GM12892 (cell line): ENCODE data around the gene SHISA7.

ENCODE experiments used
- POLR2A ChIP-seq: IDR thresholded peaks from 2 replicates; pipeline ENCODE4 v1.6.1; 2011; ENCODE audit warnings: low read depth, low read length, control low read depth
- POLR2AphosphoS5 ChIP-seq: IDR thresholded peaks from 2 replicates; pipeline ENCODE4 v1.6.1; 2011; ENCODE audit warnings: low read depth, low read length, control low read depth

DNA sequence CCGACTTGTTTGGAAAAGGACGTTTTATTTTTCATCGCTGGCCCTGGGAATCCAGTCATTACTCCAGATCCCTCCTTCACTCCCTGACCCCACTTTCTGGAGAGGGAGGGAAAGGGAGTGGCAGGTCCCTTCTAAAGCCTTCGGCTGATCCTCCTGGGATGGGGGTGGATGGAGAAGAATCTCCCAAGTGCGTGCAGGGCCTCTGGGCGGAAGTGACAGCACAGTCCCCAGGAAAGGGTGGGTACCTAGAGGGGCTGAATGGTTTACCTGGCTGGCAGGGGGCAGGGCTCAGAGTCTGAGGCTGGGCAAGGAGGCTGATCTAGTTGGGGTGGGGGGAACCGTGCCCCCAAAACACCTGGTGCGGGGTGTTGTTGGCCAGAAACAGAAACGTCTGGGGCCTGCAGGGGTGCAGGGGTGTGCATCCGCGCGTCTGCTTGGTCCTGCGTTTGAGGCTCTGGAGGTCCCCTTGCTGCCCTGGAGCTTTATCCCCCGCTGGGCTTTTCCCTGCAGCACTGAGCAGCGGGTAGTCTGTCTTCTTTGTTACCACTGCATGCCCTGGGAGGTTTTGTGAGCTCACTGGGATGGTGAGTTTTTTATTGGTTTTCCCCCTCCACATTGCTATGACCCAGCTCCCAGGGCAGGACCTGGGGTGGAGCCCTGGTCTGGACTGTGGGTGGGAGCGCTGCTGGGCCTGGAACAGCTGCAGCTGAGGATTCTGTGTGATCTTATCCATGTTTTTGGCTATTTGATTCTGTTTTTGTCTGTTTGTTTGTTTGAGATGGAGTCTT, 30.3 kb upstream of the SHISA7 start:
- TF ChIP-seq POLR2A (no peak), POLR2AphosphoS5 (no peak)
